ENCODE measurements around the gene BDKRB2. TPM values are rescaled to one million over a fixed set of nuclear protein-coding genes. Genes with fewer than 3 reads are reported as not detected.

BDKRB2 gene
- total and polyA plus RNA-seq, 2 of the 8 experiments (the other 6 are each of a cell fraction or from before 2014, with no cell fraction given): 0.13 to 0.21 TPM

DNA sequence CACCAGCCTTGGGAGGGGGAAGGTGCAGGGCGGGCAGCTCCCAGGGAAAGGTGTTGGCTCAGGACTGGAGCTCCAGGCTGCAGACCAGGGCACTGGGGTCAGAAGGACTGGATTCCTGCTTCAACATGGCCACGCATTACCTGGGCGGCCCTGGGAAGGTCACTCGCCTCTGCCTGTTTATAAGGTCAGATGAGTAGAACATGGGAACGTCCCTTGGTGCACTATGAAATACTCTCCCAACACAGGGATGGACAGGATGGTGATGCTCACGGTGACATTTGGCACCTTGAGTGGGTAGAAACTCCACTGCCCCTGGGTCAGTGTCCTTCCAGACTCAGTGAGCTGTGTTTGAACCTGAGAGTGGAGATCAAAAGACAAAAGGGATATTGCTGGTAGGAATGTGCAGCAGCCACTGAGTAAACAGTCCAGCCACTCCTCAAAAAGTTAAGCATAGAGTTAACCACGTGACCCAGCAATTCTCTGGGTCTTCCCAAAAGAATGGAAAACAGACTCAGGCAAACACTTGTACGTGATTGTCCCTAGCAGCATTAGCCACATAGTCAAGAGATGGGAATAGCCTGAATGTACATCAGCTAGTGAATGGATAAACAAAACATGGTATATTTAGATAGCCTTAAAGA lies 9.1 kb upstream of the BDKRB2 start:
- Histone ChIP-seq H3K79me2 (ENCODE audit: control insufficient read depth in 1 of 2, insufficient read depth in 2 of 2, low read length in 2 of 2) (no peaks in the 10 kb centered on the region), H3K4ac (replicated peaks; ENCODE audit: insufficient read length, low read depth, low read length) (no peak overlapping the region), H2BK5ac (ENCODE audit: low read depth, low read length) (no peak overlapping the region), H3K18ac (ENCODE audit: extremely low read depth, low read length) (no peak overlapping the region), H3K9ac (replicated peaks in 1 of 4; ENCODE audit: extremely low read depth in 1 of 4, low read depth in 3 of 4, low read length in 3 of 4) (no peak overlapping the region), H3K56ac (replicated peaks; ENCODE audit: insufficient read length, low read depth, low read length) (no peak overlapping the region), H2AK5ac (ENCODE audit: low read depth, low read length) (no peak overlapping the region), H4K5ac (ENCODE audit: insufficient read length, low read depth, low read length) (no peak overlapping the region), H2AFZ (ENCODE audit: low read length) (no peak overlapping the region), H2BK20ac (ENCODE audit: low read length) (no peak overlapping the region), H3K14ac (ENCODE audit: insufficient read length) (no peak overlapping the region), H3K4me2 (ENCODE audit: insufficient read depth in 1 of 2, low read depth in 2 of 2, low read length in 2 of 2) (no peak overlapping the region), H3K27me3 (replicated peaks in 1 of 4; ENCODE audit: control insufficient read depth in 3 of 4, extremely low read depth in 1 of 4, insufficient read depth in 3 of 4, low read length in 3 of 4) (peaks cover 0 to 2% (median 0%) of the 10 kb centered on the region in 4 experiments; a peak in 1 of 7 replicates), H4K8ac (ENCODE audit: extremely low read depth, insufficient read depth, low read length) (no peak overlapping the region), H3K23ac (ENCODE audit: insufficient read length) (no peak overlapping the region), H3K4me3 (ENCODE audit: extremely low read depth in 1 of 4, insufficient read depth in 2 of 4, low read depth in 3 of 4, low read length in 4 of 4) (no peak overlapping the region), H3K36me3 (ENCODE audit: control insufficient read depth in 2 of 4, insufficient read depth in 4 of 4, low read length in 3 of 4) (no peaks in the 10 kb centered on the region), H2BK15ac (ENCODE audit: low read length) (no peak overlapping the region), H3K4me1 (replicated peaks in 1 of 4; ENCODE audit: control insufficient read depth in 3 of 4, insufficient read depth in 4 of 4, low read length in 3 of 4) (peaks cover 0 to 19% (median 7%) of the 10 kb centered on the region in 4 experiments; a peak in 5 of 7 replicates), H3K9me3 (ENCODE audit: insufficient read depth in 2 of 2, low read depth in 1 of 2, low read length in 1 of 2) (no peaks in the 10 kb centered on the region), H4K91ac (replicated peaks; ENCODE audit: insufficient read length, low read length) (no peak overlapping the region), H2BK120ac (replicated peaks; ENCODE audit: low read depth, low read length) (no peak overlapping the region), H3K27ac (ENCODE audit: low read depth, low read length) (no peak overlapping the region), H3K79me1 (ENCODE audit: low read depth, low read length) (no peaks in the 10 kb centered on the region), H4K20me1 (replicated peaks in 1 of 2; ENCODE audit: control insufficient read depth in 1 of 2, insufficient read depth in 2 of 2, low read length in 2 of 2) (no peaks in the 10 kb centered on the region), H3K23me2 (ENCODE audit: low read depth, low read length) (no peaks in the 10 kb centered on the region), H2BK12ac (ENCODE audit: low read depth, low read length) (no peak overlapping the region)
- CTCF ChIA-PET (ENCODE audit: partially characterized antibody): interaction anchor here (0.6 to 1.7 kb wide), 4 partner anchors 15 to 634 kb away, joined by 3 to 5 read pairs (median 3); no protein-coding TSS in a partner anchor
- FAIRE-seq (no peak), DNase-seq (ENCODE audit: low read depth in 1 of 2, low spot score in 2 of 2) (no peak)
- POLR2A ChIA-PET (ENCODE audit: partially characterized antibody): no interaction called here
- 78% methylated on average over 7 of the region's 8 CpGs; no CpG with 5 or more reads in 1 of the 2 experiments for WGBS, 2 experiments (ENCODE audit: extremely low coverage in 1 of 2, insufficient coverage in 1 of 2, insufficient read length in 1 of 2, insufficient replicate concordance in 2 of 2, low coverage in 1 of 2, low lambda C conversion rate in 2 of 2, missing lambda C conversion rate in 1 of 2)
- TF ChIP-seq BCL11A (IDR thresholded peaks at IDR 0.05; ENCODE audit: low read depth in 2 of 2, low read length in 2 of 2): no peak
- no peak for TF ChIP-seq EZH2 (IDR thresholded peaks at IDR 0.05; ENCODE audit: low read depth, low read length, severe bottlenecking)
- no peak for TF ChIP-seq RXRA (IDR thresholded peaks at IDR 0.05; ENCODE audit: insufficient read depth, low read depth, low read length)
- TF ChIP-seq SIX5 (IDR thresholded peaks at IDR 0.05; ENCODE audit: low read depth, low read length): no peak
- TF ChIP-seq SUZ12 (IDR thresholded peaks at IDR 0.05; ENCODE audit: low read length): no peak
- TF ChIP-seq JUN (IDR thresholded peaks at IDR 0.05; ENCODE audit: low read depth, low read length): no peak
- no peak for TF ChIP-seq RBBP5 (IDR thresholded peaks at IDR 0.05; ENCODE audit: borderline replicate concordance, low read depth, low read length)
- TF ChIP-seq CHD2 (IDR thresholded peaks at IDR 0.05; ENCODE audit: low read length): no peak
- no peak for TF ChIP-seq MAX (IDR thresholded peaks at IDR 0.05)
- TF ChIP-seq CREB1 (IDR thresholded peaks at IDR 0.05): no peak
- TF ChIP-seq KDM1A (IDR thresholded peaks at IDR 0.05; ENCODE audit: borderline replicate concordance, low read length): no peak
- no peak for TF ChIP-seq EGR1 (IDR thresholded peaks at IDR 0.05; ENCODE audit: borderline replicate concordance, low read depth, low read length)
- TF ChIP-seq TEAD4 (IDR thresholded peaks at IDR 0.05; ENCODE audit: low read depth, low read length): no peak

Measured in H1 (cell line).